Endothelial cell of umbilical vein (primary cell): Measurements from ENCODE around the gene ABI2. TPM values are rescaled to one million over a fixed set of nuclear protein-coding genes. Genes with fewer than 3 reads are reported as not detected.

Source experiments
- BruUV-seq: library from RNA; stranded (reverse); fragments of 400-500 nt; replicated peaks from 2 replicates; lab custom pipeline; 2021; lab: Mats Ljungman, UMichigan
- CTCF ChIA-PET: fragments of 300-600, 350-600 bp; sonication (Branson Sonifier 250); formaldehyde crosslinking; loops from one replicate; lab custom pipeline; 2021; ENCODE audit warnings: antibody characterized with exemption, inconsistent platforms; lab: Charles Lee
- POLR2A ChIA-PET: fragments of 300-600, 350-600 bp; sonication (Branson Sonifier 250); formaldehyde crosslinking; loops from one replicate; lab custom pipeline; 2021; ENCODE audit warnings: antibody characterized with exemption, inconsistent platforms; lab: Charles Lee
- DNase-seq: peaks from one replicate; pipeline ENCODE4 v3.0.0-alpha.2; 2011; ENCODE audit warnings: low read depth, low spot score
- FAIRE-seq: peaks from 2 replicates; lab custom pipeline; 2011; peaks lifted over from hg19 to GRCh38; lab: Jason Lieb, UNC
- H2AFZ ChIP-seq: 2 replicates; pipeline ENCODE4 v1.6.0; 2012; ENCODE audit warnings: low read depth, low read length, control low read depth, inconsistent platforms
- H3K27ac ChIP-seq: 2 replicates; pipeline ENCODE4 v1.5.1; 2011; ENCODE audit warnings: low read depth, mild to moderate bottlenecking, control low read depth, low read length, moderate library complexity; ENCODE audit not compliant: insufficient read depth
- H3K27me3 ChIP-seq, 2 experiments: 2 replicates each; pipeline versions ENCODE4 v1.6.0 to v1.6.1; 2011; ENCODE audit warnings: low read length in 2 of 2, mixed read lengths in 1 of 2; ENCODE audit not compliant: control insufficient read depth in 2 of 2, insufficient read depth in 2 of 2
- H3K36me3 ChIP-seq, 2 experiments: 2 replicates in 1 of 2; 3 replicates in 1 of 2; pipeline ENCODE4 v1.5.1; 2011; ENCODE audit warnings: low read length in 2 of 2, mild to moderate bottlenecking in 1 of 2, moderate library complexity in 1 of 2; ENCODE audit not compliant: control insufficient read depth in 2 of 2, insufficient read depth in 2 of 2; ENCODE audit errors: extremely low read depth in 1 of 2
- H3K4me1 ChIP-seq: 3 replicates; pipeline ENCODE4 v1.5.1; 2011; ENCODE audit warnings: mild to moderate bottlenecking, low read length; ENCODE audit not compliant: control insufficient read depth, insufficient read depth; ENCODE audit errors: extremely low read depth
- H3K4me2 ChIP-seq: 2 replicates; pipeline ENCODE4 v1.6.1; 2011; ENCODE audit warnings: low read length, control low read depth, mixed read lengths; ENCODE audit not compliant: insufficient read depth
- H3K4me3 ChIP-seq, 3 experiments: fragments of 200-600 bp in 1 of 3; sonication (generic), shearing (Covaris generic) in 1 of 3; replicated peaks in 1 of 3; 2 replicates each; pipeline ENCODE4 v1.5.1; 2011 to 2016; ENCODE audit warnings: control low read depth in 3 of 3, low read length in 3 of 3, mild to moderate bottlenecking in 2 of 3, inconsistent platforms in 1 of 3, low read depth in 1 of 3, moderate library complexity in 1 of 3; ENCODE audit not compliant: insufficient read depth in 1 of 3
- H3K79me2 ChIP-seq: 2 replicates; pipeline ENCODE4 v1.6.0; 2012; ENCODE audit warnings: low read length, inconsistent platforms; ENCODE audit not compliant: control insufficient read depth, insufficient read depth
- H3K9ac ChIP-seq: replicated peaks from 2 replicates; pipeline ENCODE3; 2011; ENCODE audit warnings: low read length, control low read depth; ENCODE audit not compliant: insufficient read depth; ENCODE audit errors: extremely low read depth
- H3K9me1 ChIP-seq: replicated peaks from 3 replicates; pipeline ENCODE4 v1.6.0; 2011; ENCODE audit warnings: mild to moderate bottlenecking, low read length; ENCODE audit not compliant: control insufficient read depth, insufficient read depth; ENCODE audit errors: extremely low read depth
- H3K9me3 ChIP-seq: replicated peaks from 2 replicates; pipeline ENCODE4 v1.5.1; 2012; ENCODE audit warnings: low read length, inconsistent platforms; ENCODE audit not compliant: control insufficient read depth, insufficient read depth
- H4K20me1 ChIP-seq: replicated peaks from 2 replicates; pipeline ENCODE3; 2011; ENCODE audit warnings: mild to moderate bottlenecking, low read length; ENCODE audit not compliant: control insufficient read depth, insufficient read depth; ENCODE audit errors: extremely low read depth
- CTCF ChIP-seq, 2 donors: IDR thresholded peaks; 1 replicate in 1 of 2; 2 replicates in 1 of 2; pipeline ENCODE4 v1.5.1; 2011; ENCODE audit warnings: low read length in 2 of 2, mild to moderate bottlenecking in 2 of 2, moderate library complexity in 2 of 2, control low read depth in 1 of 2, inconsistent platforms in 1 of 2, low read depth in 1 of 2; ENCODE audit not compliant: insufficient read depth in 1 of 2; ENCODE audit errors: extremely low read depth in 1 of 2
- EZH2 ChIP-seq: IDR thresholded peaks from 2 replicates; pipeline ENCODE4 v1.6.1; 2012; ENCODE audit warnings: borderline replicate concordance, low read depth, mild to moderate bottlenecking, moderate library complexity, low read length, inconsistent platforms; ENCODE audit not compliant: severe bottlenecking
- FOS ChIP-seq: IDR thresholded peaks from 2 replicates; pipeline ENCODE4 v1.6.1; 2011; ENCODE audit warnings: mild to moderate bottlenecking, low read length, moderate library complexity, borderline replicate concordance; ENCODE audit not compliant: insufficient read depth
- GATA2 ChIP-seq: IDR thresholded peaks from 2 replicates; pipeline ENCODE4 v1.7.0; 2011; ENCODE audit warnings: low read depth, mild to moderate bottlenecking, moderate library complexity, mixed read lengths, low read length; ENCODE audit not compliant: insufficient read length, insufficient read depth
- JUN ChIP-seq: IDR thresholded peaks from 2 replicates; pipeline ENCODE4 v1.6.1; 2011; ENCODE audit warnings: borderline replicate concordance, low read depth; ENCODE audit not compliant: insufficient read length, insufficient read depth
- MAX ChIP-seq: IDR thresholded peaks from 2 replicates; pipeline ENCODE4 v1.6.1; 2011; ENCODE audit not compliant: insufficient read depth, insufficient read length
- MYC ChIP-seq: IDR thresholded peaks from one replicate; pipeline ENCODE4 v1.6.1; 2011; ENCODE audit warnings: mild to moderate bottlenecking, low read depth, low read length
- POLR2A ChIP-seq: IDR thresholded peaks from 2 replicates; pipeline ENCODE4 v1.6.1; 2012; ENCODE audit warnings: low read depth, mild to moderate bottlenecking, control low read depth, low read length
- POLR2AphosphoS5 ChIP-seq: IDR thresholded peaks from 2 replicates; pipeline ENCODE4 v1.6.1; 2012; ENCODE audit warnings: low read depth, mild to moderate bottlenecking, control low read depth, low read length, moderate library complexity; ENCODE audit not compliant: insufficient read depth
- dilution Hi-C: fragments of 300-500 bp; cut with MboI; formaldehyde crosslinking; loops from one replicate; pipeline ENCODE4 v1.15.0; 2019; ENCODE audit warnings: low sequenced_read_pairs; ENCODE audit not compliant: extremely low pct_ligation_motif_present
- intact Hi-C: fragments of 100-400 bp; cut with micrococcal nuclease; formaldehyde crosslinking; loops from one replicate; pipeline ENCODE4 v1.10.0; 2022
- polyA plus RNA-seq, 4 experiments: library from polyadenylated mRNA; depleted of rRNA in 3 of 4; stranded (reverse) in 3 of 4; unstranded in 1 of 4; fragments of >200 nt; gene quantifications; 2 replicates each; pipeline versions ENCODE4 v1.2.1 to v1.2.3, GENCODE V29; 2011 to 2012; ENCODE audit warnings: missing spikeins in 1 of 4
- total RNA-seq: library from RNA; stranded (reverse); gene quantifications from 2 replicates; pipeline ENCODE4 v1.2.3, GENCODE V29; 2021

The ABI2 gene
- total and polyA plus RNA-seq, 2 donors (not counting 3 experiments of a cell fraction or from before 2014, with no cell fraction given) = 35.7 to 61.0 TPM

GRCh38 chr2:203379156-203379555 is 51.0 kb downstream of the ABI2 start:
- FAIRE-seq (no peak), DNase-seq (no peak)
- dilution Hi-C loops = no loop called here
- H3K27ac ChIP-seq = no peak overlapping the region
- no TSS peak for BruUV-seq
- H3K4me3 ChIP-seq = no peak overlapping the region
- no peak for TF ChIP-seq POLR2A
- TF ChIP-seq MAX = no peak
- no peak for TF ChIP-seq MYC
- TF ChIP-seq EZH2 = no peak
- no peaks in the 10 kb centered on the region for H3K9me3 ChIP-seq
- ChIA-PET CTCF (no interaction called here), POLR2A (no interaction called here)
- no peaks in the 10 kb centered on the region for H3K27me3 ChIP-seq
- peaks cover 11% of the 10 kb centered on the region for H3K79me2 ChIP-seq
- intact Hi-C loops = no loop called here
- H3K36me3 ChIP-seq = no peaks in the 10 kb centered on the region
- H3K4me2 ChIP-seq = no peak overlapping the region
- H3K9ac ChIP-seq = no peak overlapping the region
- H4K20me1 ChIP-seq = no peaks in the 10 kb centered on the region
- H3K9me1 ChIP-seq = no peaks in the 10 kb centered on the region
- H2AFZ ChIP-seq = no peak overlapping the region
- H3K4me1 ChIP-seq = no peaks in the 10 kb centered on the region

- no TSS peak for BruUV-seq
- CTCF ChIA-PET = interaction anchor here (1.1 kb wide), 1 partner anchor 9 kb away, joined by 4 read pairs; no protein-coding TSS in a partner anchor
Observed at GRCh38 chr2:203383038-203383437, 54.8 kb downstream of the ABI2 start.

More at GRCh38 chr2:203383038-203383437, 54.8 kb downstream of the ABI2 start:
- H3K27ac ChIP-seq = no peak overlapping the region
- no peaks in the 10 kb centered on the region for H4K20me1 ChIP-seq
- no peak overlapping the region for H3K9ac ChIP-seq
- no peaks in the 10 kb centered on the region for H3K9me3 ChIP-seq
- no peaks in the 10 kb centered on the region for H3K9me1 ChIP-seq
- intact Hi-C loops = no loop called here
- no peaks in the 10 kb centered on the region for H3K36me3 ChIP-seq
- TF ChIP-seq GATA2 = no peak
- no peak for TF ChIP-seq POLR2AphosphoS5
- TF ChIP-seq MYC = no peak
- TF ChIP-seq EZH2 = no peak
- no peak for TF ChIP-seq CTCF (IDR thresholded peaks at IDR 0.05; ENCODE audit: extremely low read depth in 1 of 2, insufficient read depth in 1 of 2, low read depth in 1 of 2, low read length in 2 of 2)
- TF ChIP-seq MAX = no peak
- TF ChIP-seq FOS = no peak
- TF ChIP-seq POLR2A = no peak
- no peak for TF ChIP-seq JUN
- DNase-seq (no peak), FAIRE-seq (no peak)
- H3K79me2 ChIP-seq = peaks cover 5% of the 10 kb centered on the region
- no peak overlapping the region for H2AFZ ChIP-seq
- no peaks in the 10 kb centered on the region for H3K4me1 ChIP-seq
- no peaks in the 10 kb centered on the region for H3K27me3 ChIP-seq
- H3K4me3 ChIP-seq = no peak overlapping the region
- dilution Hi-C loops = no loop called here
- no peak overlapping the region for H3K4me2 ChIP-seq
- POLR2A ChIA-PET = no interaction called here
